K562 (cell line): ENCODE data around the gene EVL. TPM values are rescaled to one million over a fixed set of nuclear protein-coding genes. Genes with fewer than 3 reads are reported as not detected.

Source experiments
- ATAC-seq: fragments of 200-7000 bp; cut with Tn5 transposase; 3 replicates; pipeline ENCODE4 v1.9.1; 2020; ENCODE audit warnings: moderate library complexity
- BruUV-seq: library from RNA; stranded (reverse); fragments of 400-500 nt; replicated peaks from 2 replicates; lab custom pipeline; 2021; lab: Mats Ljungman, UMichigan
- CTCF ChIA-PET: fragments of 300-600 bp; formaldehyde crosslinking; extraction: SDS; loops from one replicate; lab custom pipeline; 2021; ENCODE audit warnings: low intra/inter-chr PET ratio; lab: Yijun Ruan, JAX
- POLR2A ChIA-PET: fragments of 300-600, 350-650 bp; sonication (Branson Sonifier 250); formaldehyde crosslinking; extraction: SDS; loops from one replicate; lab custom pipeline; 2021; ENCODE audit warnings: antibody characterized with exemption, inconsistent platforms; lab: Yijun Ruan, JAX
- DNase-seq, 4 experiments: peaks; one replicate each; pipeline versions ENCODE4 v3.0.0 to v3.0.0-alpha.2; 2011 to 2018; ENCODE audit warnings: low spot score in 3 of 4, mixed read lengths in 3 of 4; ENCODE audit errors: extremely low read depth in 1 of 4
- FAIRE-seq: peaks from 2 replicates; lab custom pipeline; 2011; peaks lifted over from hg19 to GRCh38; lab: Jason Lieb, UNC
- H2AFZ ChIP-seq: 2 replicates; pipeline ENCODE4 v1.6.0; 2011; ENCODE audit warnings: low read depth, low read length, control low read depth, inconsistent platforms
- H3K27ac ChIP-seq: fragments of 200-600 bp; 3 replicates; pipeline ENCODE4 v1.8.0; 2011; ENCODE audit warnings: low read depth, mild to moderate bottlenecking, control low read depth, inconsistent platforms, low read length, moderate library complexity, mixed read lengths; ENCODE audit errors: extremely low read depth
- H3K27me3 ChIP-seq, 2 experiments: fragments of 300-600 bp in 1 of 2; 2 replicates in 1 of 2; 3 replicates in 1 of 2; pipeline versions ENCODE4 v1.6.0 to v1.8.0; 2011; ENCODE audit warnings: inconsistent platforms in 2 of 2, low read length in 2 of 2, mild to moderate bottlenecking in 1 of 2, mixed read lengths in 1 of 2, moderate library complexity in 1 of 2; ENCODE audit not compliant: control insufficient read depth in 2 of 2, insufficient read depth in 2 of 2
- H3K36me3 ChIP-seq: fragments of 300-600 bp; 3 replicates; pipeline ENCODE4 v1.8.0; 2011; ENCODE audit warnings: mild to moderate bottlenecking, low read length, inconsistent platforms; ENCODE audit not compliant: control insufficient read depth, insufficient read depth
- H3K4me1 ChIP-seq, 2 experiments: fragments of 200-600 bp in 1 of 2; replicated peaks in 1 of 2; 2 replicates in 1 of 2; 3 replicates in 1 of 2; pipeline versions ENCODE4 v1.5.1 to v1.8.0; 2011; ENCODE audit warnings: inconsistent platforms in 2 of 2, low read length in 2 of 2, mild to moderate bottlenecking in 1 of 2, mixed read lengths in 1 of 2, moderate library complexity in 1 of 2; ENCODE audit not compliant: control insufficient read depth in 2 of 2, insufficient read depth in 2 of 2
- H3K4me2 ChIP-seq: 2 replicates; pipeline ENCODE4 v1.6.1; 2011; ENCODE audit warnings: low read length, control low read depth, inconsistent platforms, mixed read lengths; ENCODE audit not compliant: insufficient read depth
- H3K4me3 ChIP-seq: fragments of 200-600 bp; sonication (generic), shearing (Covaris generic); 2 replicates; pipeline ENCODE4 v1.5.1; 2016; ENCODE audit warnings: control low read depth, inconsistent platforms
- H3K79me2 ChIP-seq: fragments of 200-600 bp; 3 replicates; pipeline ENCODE4 v1.8.0; 2011; ENCODE audit warnings: low read length, inconsistent platforms; ENCODE audit not compliant: control insufficient read depth, insufficient read depth
- H3K9ac ChIP-seq, 2 experiments: 2 replicates each; pipeline versions ENCODE4 v1.6.0 to v1.6.1; 2011; ENCODE audit warnings: low read depth in 2 of 2, low read length in 2 of 2, control low read depth in 1 of 2, inconsistent platforms in 1 of 2, mild to moderate bottlenecking in 1 of 2, mixed read lengths in 1 of 2; ENCODE audit not compliant: insufficient read depth in 1 of 2
- H3K9me1 ChIP-seq: one replicate; pipeline ENCODE4 v1.6.0; 2011; ENCODE audit warnings: inconsistent platforms, mild to moderate bottlenecking, low read length, moderate library complexity; ENCODE audit not compliant: control insufficient read depth, insufficient read depth
- H3K9me3 ChIP-seq: replicated peaks from 2 replicates; pipeline ENCODE4 v1.5.1; 2011; ENCODE audit warnings: low read depth, low read length, inconsistent platforms; ENCODE audit not compliant: control insufficient read depth, insufficient read depth
- H4K20me1 ChIP-seq: replicated peaks from 2 replicates; pipeline ENCODE4 v1.6.1; 2011; ENCODE audit warnings: low read length, inconsistent platforms, mixed read lengths; ENCODE audit not compliant: control insufficient read depth, insufficient read depth
- CXXC5 ChIP-seq: fragments of 250-450 bp; sonication (Bioruptor Pico); IDR thresholded peaks from 2 replicates; pipeline ENCODE4 v1.8.0; 2022; ENCODE audit warnings: inconsistent platforms, mild to moderate bottlenecking, moderate library complexity
- HMG20A ChIP-seq: fragments of 450-650 bp; formaldehyde crosslinking; conservative IDR thresholded peaks from 2 replicates; pipeline ENCODE4 v1.4.0; 2020; ENCODE audit warnings: mild to moderate bottlenecking, mixed read lengths
- KDM5B ChIP-seq: fragments of 200-600 bp; sonication (generic); IDR thresholded peaks from 2 replicates; pipeline ENCODE4 v1.6.1; 2012; ENCODE audit warnings: low read depth, mild to moderate bottlenecking, moderate library complexity, low read length, control low read depth, inconsistent platforms; ENCODE audit not compliant: insufficient replicate concordance
- MEF2A ChIP-seq: IDR thresholded peaks from 2 replicates; pipeline ENCODE4 v1.6.1; 2011; ENCODE audit warnings: low read depth, mild to moderate bottlenecking, low read length, moderate library complexity; ENCODE audit not compliant: control insufficient read depth
- NR4A1 ChIP-seq, 2 experiments: fragments of 250-450 bp in 1 of 2; fragments of 450-650 bp in 1 of 2; sonication (Bioruptor Pico) in 1 of 2; IDR thresholded peaks; 2 replicates each; pipeline versions ENCODE4 v1.4.0 to v1.6.1; 2016 to 2020; ENCODE audit warnings: mild to moderate bottlenecking in 2 of 2, missing compliant biosample characterization in 1 of 2, missing genetic modification characterization in 1 of 2, moderate library complexity in 1 of 2
- RFX1 ChIP-seq: fragments of 450-650 bp; IDR thresholded peaks from 2 replicates; pipeline ENCODE4 v1.6.1; 2016; ENCODE audit warnings: mild to moderate bottlenecking, moderate library complexity
- SMARCA4 ChIP-seq: fragments of 450-650 bp; IDR thresholded peaks from 2 replicates; pipeline ENCODE4 v1.6.1; 2016
- TCF3 ChIP-seq: sonication (generic); formaldehyde crosslinking; IDR thresholded peaks from 2 replicates; pipeline ENCODE4 v1.4.0; 2020; ENCODE audit warnings: mild to moderate bottlenecking, missing genetic modification reagents
- ZNF584 ChIP-seq: fragments of 200-800 bp; sonication (Bioruptor generic); IDR thresholded peaks from 2 replicates; pipeline ENCODE4 v1.6.1; 2016; ENCODE audit warnings: low read depth, mild to moderate bottlenecking, missing genetic modification characterization, missing compliant biosample characterization
- WGBS: fragments of 100-300 bp; shearing (Covaris generic); methylation state at CpG from one replicate; pipeline ENCODE4 v1.1.6; 2016; ENCODE audit warnings: low coverage, mixed read lengths; ENCODE audit not compliant: insufficient coverage; ENCODE audit errors: missing lambda C conversion rate; 5-methylcytosine and 5-hydroxymethylcytosine counted together
- in situ Hi-C: fragments of 300-500 bp; cut with MboI; formaldehyde crosslinking; loops from 4 replicates; pipeline ENCODE4 v1.15.0; 2018; ENCODE audit warnings: inconsistent platforms, mixed read lengths
- intact Hi-C: fragments of 100-400 bp; cut with micrococcal nuclease; formaldehyde crosslinking; loops from 2 replicates; pipeline ENCODE4 v1.14.2; 2022
- polyA plus RNA-seq, 8 experiments: library from polyadenylated mRNA; depleted of rRNA in 4 of 8; stranded (reverse) in 5 of 8; unstranded in 3 of 8; fragments of >200 nt; fragmentation: Nextera tagmentation in 2 of 8; fragmentation: Illumina TruSeq in 1 of 8; extraction: Ambion mirVana in 2 of 8; extraction: Trizol in 1 of 8; gene quantifications; 2 replicates each; pipeline versions ENCODE4 v1.2.1 to v1.2.3, GENCODE V29; 2011 to 2014; ENCODE audit warnings: inconsistent platforms in 1 of 8, missing spikeins in 1 of 8
- total RNA-seq, 7 experiments: library from RNA; depleted of rRNA in 6 of 7; stranded (reverse); fragments of >200 nt in 6 of 7; fragmentation: Illumina TruSeq in 2 of 7; extraction: Trizol in 2 of 7; gene quantifications; 2 replicates each; pipeline versions ENCODE4 v1.2.1 to v1.2.3, GENCODE V29; 2011 to 2021; ENCODE audit warnings: low replicate concordance in 1 of 7
- TF ChIP-seq, protein P1 (sequence below): fragments of 250-450 bp; sonication (Bioruptor Pico); IDR thresholded peaks from 2 replicates; pipeline ENCODE4 v1.8.0; 2021; ENCODE audit warnings: mild to moderate bottlenecking, moderate library complexity
- TF ChIP-seq, protein P2 (sequence below): IDR thresholded peaks from 2 replicates; pipeline ENCODE4 v1.6.1; 2012; ENCODE audit warnings: low read depth, low read length, improper control_type of control experiment, borderline replicate concordance
- TF ChIP-seq, protein P3 (sequence below): fragments of 450-650 bp; conservative IDR thresholded peaks from 2 replicates; pipeline ENCODE4 v1.6.1; 2016; ENCODE audit warnings: missing genetic modification characterization, low read depth, mild to moderate bottlenecking, missing compliant biosample characterization, moderate library complexity
- TF ChIP-seq, protein P4 (sequence below): fragments of 450-650 bp; IDR thresholded peaks from 2 replicates; pipeline ENCODE4 v1.6.1; 2018; ENCODE audit warnings: mild to moderate bottlenecking, low read depth; ENCODE audit not compliant: partially characterized antibody

Gene EVL
- total and polyA plus RNA-seq, 9 of the 15 experiments (the other 6 are each of a cell fraction or from before 2014, with no cell fraction given), result 2.9 to 43.4 (median 23.9) TPM

DNA sequence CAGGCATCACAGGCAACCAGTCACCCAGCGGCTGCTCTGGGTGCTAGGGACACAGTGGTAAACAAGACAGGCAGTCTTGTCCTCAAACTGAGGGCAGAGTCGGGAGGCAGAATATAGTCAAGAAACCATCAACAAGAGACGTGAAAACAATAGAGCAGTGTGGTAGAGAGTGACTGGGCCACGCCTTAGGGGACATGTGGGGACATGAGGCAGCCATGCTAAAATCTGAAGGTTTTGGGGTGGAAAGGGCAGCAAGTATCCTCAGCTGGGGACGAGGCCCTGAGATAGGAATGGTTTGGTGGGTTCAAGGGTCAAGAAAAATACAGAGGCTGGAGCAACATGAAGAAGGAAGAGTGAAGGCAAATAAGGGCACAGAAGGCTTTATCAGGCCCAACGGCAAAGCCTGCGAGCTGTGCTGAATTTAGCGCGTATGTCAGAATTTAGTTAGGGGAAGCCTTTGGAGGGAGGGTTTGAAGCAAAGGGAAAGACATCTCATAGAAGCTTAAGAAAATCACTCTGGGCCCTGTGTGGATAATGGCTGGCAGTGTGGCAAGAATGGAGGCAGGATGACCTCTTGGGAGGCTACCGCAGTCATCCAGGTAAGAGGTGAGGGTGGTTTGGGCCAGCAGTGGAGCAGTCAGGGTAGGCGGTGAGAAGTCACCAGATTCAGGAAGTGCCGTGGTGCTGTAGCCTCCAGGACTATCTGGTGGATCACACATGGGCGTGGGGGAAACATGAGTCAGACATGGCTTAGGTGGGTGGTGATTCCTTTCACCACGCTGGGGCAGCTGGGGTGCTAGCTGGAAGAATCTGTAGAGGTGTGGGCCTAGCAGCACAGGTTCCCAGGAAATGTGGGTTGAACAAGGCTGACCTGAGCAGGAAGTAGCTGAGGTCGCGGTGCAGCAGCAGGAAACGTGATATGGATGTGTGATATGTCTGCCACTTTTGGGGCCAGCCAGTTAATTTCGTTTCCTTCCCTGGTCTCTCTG lies 3.0 kb downstream of the EVL start:
- Histone ChIP-seq H3K4me2 (peak overlapping the region; percentile 78), H3K27me3 (no peaks in the 10 kb centered on the region), H3K27ac (peak overlapping the region; percentile 89), H3K9ac (peak overlapping the region; percentile 62 to 83), H3K4me3 (0 out of 2 replicates have a peak overlapping the region, but pooled peaks have one; percentile 4), H3K9me1 (no peaks in the 10 kb centered on the region), H3K4me1 (peaks cover 25 to 70% of the 10 kb centered on the region in 2 experiments), H3K79me2 (peaks cover 53% of the 10 kb centered on the region), H3K9me3 (no peaks in the 10 kb centered on the region), H2AFZ (peak overlapping the region; percentile 78), H3K36me3 (no peaks in the 10 kb centered on the region; the same call in 2 of the 3 replicates), H4K20me1 (no peaks in the 10 kb centered on the region)
- FAIRE-seq (peak; percentile 95), ATAC-seq (peak; percentile 87), DNase-seq (peak; percentile 72 to 91 (median 76))
- CTCF ChIA-PET, result no interaction called here
- in situ Hi-C loops, result no loop called here
- POLR2A ChIA-PET, result interaction anchor here (0.6 to 0.8 kb wide), 6 partner anchors 8 to 87 kb away, joined by 3 to 4 read pairs (median 3); no protein-coding TSS in a partner anchor
- WGBS, result 7% methylated on average over 18 of the region's 18 CpGs
- intact Hi-C loops, result loop anchor here (5.0 kb wide), 2 partner anchors 86 to 169 kb away; partner anchors contain the start of gene YY1
- BruUV-seq, result TSS peak; percentile 81
- TF ChIP-seq HMG20A (no peak), ZNF584 (CRISPR knock-in tag) (peak; percentile 80), CXXC5 (CRISPR knock-in tag) (peak; percentile 34; the same call in 1 of the 2 replicates), MEF2A (no peak), RFX1 (no peak), SMARCA4 (peak; percentile 93), NR4A1 (CRISPR knock-in tag; IDR thresholded peaks at IDR 0.05) (no peak), NR4A1 (tag; IDR thresholded peaks at IDR 0.05) (peak; percentile 75), TCF3 (peak; percentile 79), KDM5B (peak; percentile 72)
- TF ChIP-seq, protein P1, sequence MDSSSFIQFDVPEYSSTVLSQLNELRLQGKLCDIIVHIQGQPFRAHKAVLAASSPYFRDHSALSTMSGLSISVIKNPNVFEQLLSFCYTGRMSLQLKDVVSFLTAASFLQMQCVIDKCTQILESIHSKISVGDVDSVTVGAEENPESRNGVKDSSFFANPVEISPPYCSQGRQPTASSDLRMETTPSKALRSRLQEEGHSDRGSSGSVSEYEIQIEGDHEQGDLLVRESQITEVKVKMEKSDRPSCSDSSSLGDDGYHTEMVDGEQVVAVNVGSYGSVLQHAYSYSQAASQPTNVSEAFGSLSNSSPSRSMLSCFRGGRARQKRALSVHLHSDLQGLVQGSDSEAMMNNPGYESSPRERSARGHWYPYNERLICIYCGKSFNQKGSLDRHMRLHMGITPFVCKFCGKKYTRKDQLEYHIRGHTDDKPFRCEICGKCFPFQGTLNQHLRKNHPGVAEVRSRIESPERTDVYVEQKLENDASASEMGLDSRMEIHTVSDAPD (CRISPR knock-in tag), result no peak
- TF ChIP-seq, protein P2, sequence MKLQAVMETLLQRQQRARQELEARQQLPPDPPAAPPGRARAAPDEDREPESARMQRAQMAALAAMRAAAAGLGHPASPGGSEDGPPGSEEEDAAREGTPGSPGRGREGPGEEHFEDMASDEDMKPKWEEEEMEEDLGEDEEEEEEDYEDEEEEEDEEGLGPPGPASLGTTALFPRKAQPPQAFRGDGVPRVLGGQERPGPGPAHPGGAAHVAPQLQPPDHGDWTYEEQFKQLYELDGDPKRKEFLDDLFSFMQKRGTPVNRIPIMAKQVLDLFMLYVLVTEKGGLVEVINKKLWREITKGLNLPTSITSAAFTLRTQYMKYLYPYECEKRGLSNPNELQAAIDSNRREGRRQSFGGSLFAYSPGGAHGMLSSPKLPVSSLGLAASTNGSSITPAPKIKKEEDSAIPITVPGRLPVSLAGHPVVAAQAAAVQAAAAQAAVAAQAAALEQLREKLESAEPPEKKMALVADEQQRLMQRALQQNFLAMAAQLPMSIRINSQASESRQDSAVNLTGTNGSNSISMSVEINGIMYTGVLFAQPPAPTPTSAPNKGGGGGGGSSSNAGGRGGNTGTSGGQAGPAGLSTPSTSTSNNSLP, result no peak
- TF ChIP-seq, protein P3, sequence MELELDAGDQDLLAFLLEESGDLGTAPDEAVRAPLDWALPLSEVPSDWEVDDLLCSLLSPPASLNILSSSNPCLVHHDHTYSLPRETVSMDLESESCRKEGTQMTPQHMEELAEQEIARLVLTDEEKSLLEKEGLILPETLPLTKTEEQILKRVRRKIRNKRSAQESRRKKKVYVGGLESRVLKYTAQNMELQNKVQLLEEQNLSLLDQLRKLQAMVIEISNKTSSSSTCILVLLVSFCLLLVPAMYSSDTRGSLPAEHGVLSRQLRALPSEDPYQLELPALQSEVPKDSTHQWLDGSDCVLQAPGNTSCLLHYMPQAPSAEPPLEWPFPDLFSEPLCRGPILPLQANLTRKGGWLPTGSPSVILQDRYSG (tag), result peak; percentile 80
- TF ChIP-seq, protein P4, sequence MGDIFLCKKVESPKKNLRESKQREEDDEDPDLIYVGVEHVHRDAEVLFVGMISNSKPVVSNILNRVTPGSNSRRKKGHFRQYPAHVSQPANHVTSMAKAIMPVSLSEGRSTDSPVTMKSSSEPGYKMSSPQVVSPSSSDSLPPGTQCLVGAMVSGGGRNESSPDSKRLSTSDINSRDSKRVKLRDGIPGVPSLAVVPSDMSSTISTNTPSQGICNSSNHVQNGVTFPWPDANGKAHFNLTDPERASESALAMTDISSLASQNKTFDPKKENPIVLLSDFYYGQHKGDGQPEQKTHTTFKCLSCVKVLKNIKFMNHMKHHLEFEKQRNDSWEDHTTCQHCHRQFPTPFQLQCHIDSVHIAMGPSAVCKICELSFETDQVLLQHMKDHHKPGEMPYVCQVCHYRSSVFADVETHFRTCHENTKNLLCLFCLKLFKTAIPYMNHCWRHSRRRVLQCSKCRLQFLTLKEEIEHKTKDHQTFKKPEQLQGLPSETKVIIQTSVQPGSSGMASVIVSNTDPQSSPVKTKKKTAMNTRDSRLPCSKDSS, result no peak
